Measurements from ENCODE around the gene ZMYM3. TPM values are rescaled to one million over a fixed set of nuclear protein-coding genes. Genes with fewer than 3 reads are reported as not detected.
A peak's percentile ranks its signal among the peaks of the same experiment; 100 is the strongest.
"Not testable (repeated sequence)": the region's sequence is repeated elsewhere in the genome, so short reads cannot be mapped to it uniquely, and the experiment has no call there.

Gene ZMYM3
- total RNA-seq, 1 experiment from 2014 or later, result 77.5 TPM

- peak; percentile 44 for ATAC-seq
- no peak for DNase-seq (ENCODE audit: low spot score)
- TF ChIP-seq GABPB1 (CRISPR knock-in tag; IDR thresholded peaks at IDR 0.05) (no peak), PRRX2 (CRISPR knock-in tag; IDR thresholded peaks at IDR 0.05) (0 out of 2 replicates have a peak, but pooled peaks have one; percentile 29), EMX1 (CRISPR knock-in tag; IDR thresholded peaks at IDR 0.05) (peak; percentile 76; the same call in 1 of the 2 replicates)
- TF ChIP-seq, protein P1, sequence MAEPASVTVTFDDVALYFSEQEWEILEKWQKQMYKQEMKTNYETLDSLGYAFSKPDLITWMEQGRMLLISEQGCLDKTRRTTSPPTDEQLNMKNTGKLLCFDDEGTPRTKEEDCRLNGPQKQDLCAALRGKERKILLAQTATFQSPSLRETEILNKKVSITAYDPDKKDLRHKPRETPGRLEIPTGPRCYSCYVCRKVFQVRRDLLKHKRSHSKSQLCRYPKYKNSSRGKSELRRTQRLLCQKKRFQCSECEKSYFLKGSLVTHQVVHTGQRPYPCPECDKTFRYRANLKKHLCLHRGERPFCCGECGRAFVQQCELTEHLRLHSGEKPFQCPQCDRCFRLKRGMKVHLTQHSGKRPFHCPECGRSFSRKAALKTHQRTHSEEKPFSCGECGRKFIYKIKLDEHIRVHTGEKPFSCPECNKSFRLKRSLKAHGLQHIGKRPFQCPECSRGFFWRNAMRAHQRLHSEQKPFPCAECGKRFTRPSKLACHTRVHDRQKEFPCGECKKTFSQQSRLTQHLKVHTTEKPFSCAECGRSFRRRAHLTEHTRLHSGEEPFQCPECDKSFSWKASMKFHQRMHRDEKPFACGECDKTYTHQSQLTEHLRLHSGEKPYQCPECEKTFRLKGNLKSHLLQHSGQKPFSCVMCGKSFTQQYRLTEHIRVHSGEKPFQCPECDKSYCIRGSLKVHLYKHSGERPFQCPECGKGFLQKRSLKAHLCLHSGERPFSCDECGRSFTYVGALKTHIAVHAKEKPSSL (CRISPR knock-in tag; conservative IDR thresholded peaks at IDR 0.05), result 0 out of 2 replicates have a peak, but pooled peaks have one; percentile 22
- POLR2A ChIA-PET, result interaction anchor here (1.2 kb wide), 1 partner anchor 47 kb away, joined by 4 read pairs; no protein-coding TSS in a partner anchor
- Mint-ChIP-seq H3K4me3 (no peak within 1 kb of the TSS), H3K9me3 (no peaks in the 10 kb centered on the region), H3K36me3 (peaks cover 69% of the 10 kb centered on the region), H3K4me1 (0 out of 2 replicates have a peak, but pooled peaks cover 4% of the 10 kb centered on the region), H3K27me3 (ENCODE audit: low read depth) (no peaks in the 10 kb centered on the region), H3K27ac (peak within 1 kb of the TSS; percentile 65)
- CTCF ChIA-PET, result no interaction called here
Observed at GRCh38 chrX:71301195-71301924, 47.4 kb upstream of the ZMYM3 start, which contains the start of gene ITGB1BP2. Gene ITGB1BP2 (plus strand): TSS chrX:71301750. CDS start chrX:71301807, 57 bp downstream.

DNA sequence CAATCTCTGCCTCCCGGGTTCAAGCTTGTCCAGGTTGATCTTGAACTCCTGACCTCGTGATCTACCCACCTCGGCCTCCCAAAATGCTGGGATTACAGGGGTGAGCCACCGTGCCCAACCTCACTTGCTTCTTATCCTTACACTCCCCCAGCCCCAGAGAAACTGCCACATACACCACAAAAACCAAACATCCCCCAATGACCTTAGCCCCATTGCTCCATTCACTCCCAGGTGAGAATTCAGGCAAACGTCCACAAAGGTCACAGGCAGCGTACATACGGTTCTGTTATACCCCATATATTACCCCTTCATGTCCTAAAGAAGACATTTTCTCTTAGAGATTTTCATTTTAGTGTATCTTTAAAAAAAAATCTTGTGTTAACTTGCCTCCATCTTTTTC lies 46.6 kb upstream of the ZMYM3 start:
- CTCF ChIA-PET; H3K27me3 Mint-ChIP-seq (ENCODE audit: low read depth); DNase-seq (ENCODE audit: low spot score); ATAC-seq; H3K4me3 Mint-ChIP-seq; H3K9me3 Mint-ChIP-seq; H3K4me1 Mint-ChIP-seq: not testable (repeated sequence)
- Mint-ChIP-seq H3K36me3 (peaks cover 76% of the 10 kb centered on the region), H3K27ac (peak overlapping the region; percentile 60)
- POLR2A ChIA-PET, result interaction anchor here (1.2 kb wide), 1 partner anchor 46 kb away, joined by 4 read pairs; no protein-coding TSS in a partner anchor

DNA sequence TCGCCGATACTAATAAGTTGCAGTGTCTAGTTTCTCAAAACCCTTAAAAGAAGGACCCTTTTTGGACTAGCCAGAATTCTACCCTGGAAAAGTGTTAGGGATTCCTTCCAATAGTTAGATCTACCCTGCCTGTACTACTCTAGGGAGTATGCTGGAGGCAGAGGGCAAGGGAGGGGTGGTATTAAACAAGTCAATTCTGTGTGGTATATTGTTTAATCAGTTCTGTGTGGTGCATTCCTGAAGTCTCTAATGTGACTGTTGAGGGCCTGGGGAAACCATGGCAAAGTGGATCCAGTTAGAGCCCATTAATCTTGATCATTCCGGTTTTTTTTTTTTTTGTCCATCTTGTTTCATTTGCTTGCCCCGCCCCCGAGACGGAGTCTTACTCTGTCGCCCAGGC lies 46.1 kb upstream of the ZMYM3 start:
- H3K27ac Mint-ChIP-seq, result peak overlapping the region; percentile 60; the same call in 1 of the 2 replicates
- CTCF ChIA-PET; DNase-seq (ENCODE audit: low spot score); H3K4me3 Mint-ChIP-seq; ATAC-seq; H3K27me3 Mint-ChIP-seq (ENCODE audit: low read depth); POLR2A ChIA-PET; H3K4me1 Mint-ChIP-seq; H3K9me3 Mint-ChIP-seq: not testable (repeated sequence)
- H3K36me3 Mint-ChIP-seq, result peaks cover 72% of the 10 kb centered on the region

DNA sequence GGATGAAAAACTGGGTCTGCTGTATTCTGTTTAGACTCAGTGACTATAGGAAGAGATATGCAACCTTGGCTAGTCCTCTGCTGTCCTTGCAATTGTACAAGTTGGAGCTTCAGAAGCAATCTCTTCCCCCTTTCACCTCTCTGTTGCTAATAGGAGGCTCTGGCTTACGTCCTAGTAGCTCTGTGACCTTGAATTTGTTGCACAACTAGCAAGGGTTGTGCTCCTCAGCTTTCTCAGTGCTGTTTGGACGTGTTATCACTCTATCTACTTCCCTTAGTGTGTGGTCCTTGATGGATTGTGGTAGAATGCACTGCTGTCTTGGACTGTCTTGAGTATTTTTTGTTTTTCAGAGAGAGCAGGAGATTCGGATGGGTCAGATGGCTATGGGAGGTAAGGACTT lies 44.2 kb upstream of the ZMYM3 start:
- ChIA-PET POLR2A (no interaction called here), CTCF (no interaction called here)
- Mint-ChIP-seq H3K4me1 (0 out of 2 replicates have a peak, but pooled peaks cover 4% of the 10 kb centered on the region), H3K9me3 (no peaks in the 10 kb centered on the region), H3K27me3 (ENCODE audit: low read depth) (no peaks in the 10 kb centered on the region), H3K27ac (peak overlapping the region; percentile 28; the same call in 1 of the 2 replicates), H3K4me3 (no peak overlapping the region), H3K36me3 (peaks cover 68% of the 10 kb centered on the region)
- no peak for ATAC-seq
- DNase-seq (ENCODE audit: low spot score), result no peak
- TF ChIP-seq PRDM15 (CRISPR knock-in tag; IDR thresholded peaks at IDR 0.05) (no peak), NFATC4 (CRISPR knock-in tag; IDR thresholded peaks at IDR 0.05) (no peak), NR2C2 (CRISPR knock-in tag; IDR thresholded peaks at IDR 0.05) (no peak), E2F1 (CRISPR knock-in tag; IDR thresholded peaks at IDR 0.05) (no peak), PRRX2 (CRISPR knock-in tag; IDR thresholded peaks at IDR 0.05) (no peak), PREB (CRISPR knock-in tag; IDR thresholded peaks at IDR 0.05; ENCODE audit: borderline replicate concordance) (no peak), KAT7 (CRISPR knock-in tag; IDR thresholded peaks at IDR 0.05; ENCODE audit: borderline replicate concordance) (no peak)
- TF ChIP-seq, protein P2, sequence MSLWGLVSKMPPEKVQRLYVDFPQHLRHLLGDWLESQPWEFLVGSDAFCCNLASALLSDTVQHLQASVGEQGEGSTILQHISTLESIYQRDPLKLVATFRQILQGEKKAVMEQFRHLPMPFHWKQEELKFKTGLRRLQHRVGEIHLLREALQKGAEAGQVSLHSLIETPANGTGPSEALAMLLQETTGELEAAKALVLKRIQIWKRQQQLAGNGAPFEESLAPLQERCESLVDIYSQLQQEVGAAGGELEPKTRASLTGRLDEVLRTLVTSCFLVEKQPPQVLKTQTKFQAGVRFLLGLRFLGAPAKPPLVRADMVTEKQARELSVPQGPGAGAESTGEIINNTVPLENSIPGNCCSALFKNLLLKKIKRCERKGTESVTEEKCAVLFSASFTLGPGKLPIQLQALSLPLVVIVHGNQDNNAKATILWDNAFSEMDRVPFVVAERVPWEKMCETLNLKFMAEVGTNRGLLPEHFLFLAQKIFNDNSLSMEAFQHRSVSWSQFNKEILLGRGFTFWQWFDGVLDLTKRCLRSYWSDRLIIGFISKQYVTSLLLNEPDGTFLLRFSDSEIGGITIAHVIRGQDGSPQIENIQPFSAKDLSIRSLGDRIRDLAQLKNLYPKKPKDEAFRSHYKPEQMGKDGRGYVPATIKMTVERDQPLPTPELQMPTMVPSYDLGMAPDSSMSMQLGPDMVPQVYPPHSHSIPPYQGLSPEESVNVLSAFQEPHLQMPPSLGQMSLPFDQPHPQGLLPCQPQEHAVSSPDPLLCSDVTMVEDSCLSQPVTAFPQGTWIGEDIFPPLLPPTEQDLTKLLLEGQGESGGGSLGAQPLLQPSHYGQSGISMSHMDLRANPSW (CRISPR knock-in tag; conservative IDR thresholded peaks at IDR 0.05; ENCODE audit: low read depth), result no peak
